GM19463 (cell line): ENCODE data around the gene RILPL1.
A peak's percentile ranks its signal among the peaks of the same experiment; 100 is the strongest.
"Not testable (repeated sequence)": the region's sequence is repeated elsewhere in the genome, so short reads cannot be mapped to it uniquely, and the experiment has no call there.

Experiments
- ATAC-seq: cut with Tn5 transposase; IDR thresholded peaks from one replicate; pipeline ENCODE4 v1.9.1; 2021; ENCODE audit warnings: mild to moderate bottlenecking, moderate library complexity; ENCODE audit not compliant: unreplicated experiment

Gene RILPL1

DNA sequence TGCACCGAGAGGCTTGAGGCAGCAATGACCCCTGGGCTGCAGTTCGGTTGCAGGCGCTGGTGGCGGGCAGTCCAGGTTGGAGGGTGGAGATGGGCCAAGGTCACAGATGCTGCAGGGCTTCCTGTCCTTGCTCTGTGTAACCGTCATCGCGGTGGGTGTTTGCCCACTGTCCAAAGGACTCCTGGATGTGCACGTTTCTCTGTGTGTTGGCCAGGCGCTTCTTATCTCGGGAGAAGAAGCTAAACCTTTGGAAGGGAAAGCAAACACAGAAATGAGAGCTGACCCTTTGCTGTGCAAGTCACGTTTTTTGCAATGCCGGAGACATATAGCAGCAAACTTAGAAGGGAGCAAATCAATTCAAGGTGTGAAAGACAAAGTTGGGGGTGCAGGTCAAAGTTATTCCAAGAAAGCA lies 61.1 kb downstream of the RILPL1 start:
- no peak for ATAC-seq

DNA sequence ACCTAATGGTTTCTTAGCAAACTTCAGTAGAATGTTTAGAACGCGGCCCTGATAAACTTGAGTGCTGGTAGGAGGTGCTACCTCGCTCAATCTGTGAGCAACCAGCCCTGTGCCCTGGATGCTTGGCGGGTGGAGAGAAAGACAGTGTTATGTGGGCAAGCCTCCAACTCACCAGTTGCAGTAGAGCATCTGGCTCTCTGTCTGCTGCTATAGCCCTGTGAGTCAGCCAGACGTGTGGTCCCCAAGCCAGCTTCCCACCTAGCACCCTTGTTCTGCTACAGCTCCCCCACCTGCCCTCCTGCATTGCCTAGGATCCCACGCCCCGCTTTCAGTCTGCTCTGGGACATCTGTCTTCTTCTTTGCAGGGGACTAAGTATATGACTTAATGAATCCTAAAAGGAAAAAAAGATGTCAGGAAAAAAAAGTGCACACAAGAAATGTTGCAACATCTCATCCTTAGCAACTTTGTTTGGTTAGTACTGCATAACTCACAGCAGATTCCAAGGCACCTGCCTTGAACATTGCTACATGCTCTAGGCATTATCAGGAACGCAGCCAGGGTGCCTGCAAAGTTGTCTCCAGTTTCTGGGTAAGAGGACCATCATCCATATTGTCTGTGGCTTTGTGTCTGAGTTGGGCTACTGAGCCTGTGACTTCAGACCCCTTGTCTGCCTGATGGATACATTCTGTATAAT lies 62.0 kb downstream of the RILPL1 start:
- no peak for ATAC-seq

DNA sequence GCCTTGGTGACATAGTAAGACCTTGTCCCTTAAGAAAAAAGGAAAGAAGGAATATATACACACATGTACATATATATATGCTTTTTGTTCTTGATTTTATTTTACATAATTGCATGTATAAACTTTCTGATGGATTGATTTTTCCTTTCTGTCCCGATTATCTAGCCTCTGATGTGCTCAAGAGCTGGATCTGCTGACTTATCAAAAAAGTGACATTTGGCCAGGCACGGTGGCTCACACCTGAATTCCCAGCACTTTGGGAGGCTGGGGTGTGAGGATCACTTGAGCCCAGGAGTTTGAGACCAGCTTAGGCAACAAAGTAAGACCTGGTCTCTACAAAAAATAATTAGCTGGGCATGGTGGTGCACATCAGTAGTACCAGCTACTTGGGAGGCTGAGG lies 63.5 kb downstream of the RILPL1 start:
- no peak for ATAC-seq

DNA sequence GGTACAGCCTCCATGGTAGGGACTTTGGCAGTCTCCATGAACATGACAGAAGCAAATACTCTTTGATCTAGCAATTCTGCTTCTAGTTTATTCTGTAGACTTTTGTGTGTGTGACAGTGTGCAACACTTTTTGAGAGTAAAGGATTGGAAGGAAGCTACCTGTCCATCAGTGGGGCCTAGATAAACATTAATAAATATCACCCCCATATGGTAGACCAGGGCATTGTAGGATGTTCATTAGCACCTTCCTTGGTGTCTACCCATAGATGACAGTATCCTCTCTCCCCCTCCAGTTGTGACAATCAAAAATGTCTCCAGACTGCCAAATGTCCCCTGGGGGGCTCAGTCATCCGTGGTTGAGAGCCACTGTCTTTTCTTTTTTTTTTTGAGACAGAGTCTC lies 64.7 kb downstream of the RILPL1 start:
- peak; percentile 56 for ATAC-seq

DNA sequence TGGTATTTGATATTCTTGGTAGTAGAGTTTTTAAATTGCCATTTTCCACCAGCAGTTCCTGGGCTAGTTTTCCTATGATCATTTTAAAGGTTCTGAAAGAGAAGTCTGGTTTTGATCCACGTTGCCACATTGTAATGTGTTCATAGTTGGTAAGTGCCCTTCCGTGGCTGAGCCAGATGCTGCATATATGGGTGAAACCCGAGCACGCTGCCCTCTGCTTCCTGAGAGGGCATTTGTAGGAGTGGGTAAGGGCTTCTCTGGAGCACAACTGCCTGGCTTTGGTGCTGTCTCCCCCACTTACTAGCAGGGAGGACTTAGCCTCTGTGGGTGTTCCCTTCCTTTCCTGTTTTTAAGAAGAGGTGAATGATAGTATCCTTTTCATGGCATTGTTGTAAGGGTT lies 68.4 kb downstream of the RILPL1 start:
- no peak for ATAC-seq

DNA sequence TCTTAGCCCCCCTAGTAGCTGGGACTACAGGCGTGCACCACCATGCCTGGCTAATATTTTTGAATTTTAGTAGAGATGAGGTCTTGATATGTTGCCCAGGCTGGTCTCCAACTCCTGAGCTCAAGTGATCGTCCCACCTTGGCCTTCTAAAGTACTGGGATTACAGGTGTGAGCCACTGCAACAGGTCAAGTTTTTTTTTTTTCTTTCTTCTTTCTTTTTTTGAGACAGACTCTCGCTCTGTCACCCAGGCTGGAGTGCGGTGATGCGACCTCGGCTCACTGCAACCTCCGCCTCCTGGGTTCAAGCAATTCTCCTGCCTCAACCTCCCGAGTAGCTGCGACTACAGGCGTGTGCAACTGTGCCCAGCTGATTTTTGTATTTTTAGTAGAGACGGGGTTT lies 70.3 kb downstream of the RILPL1 start:
- ATAC-seq, result not testable (repeated sequence)

DNA sequence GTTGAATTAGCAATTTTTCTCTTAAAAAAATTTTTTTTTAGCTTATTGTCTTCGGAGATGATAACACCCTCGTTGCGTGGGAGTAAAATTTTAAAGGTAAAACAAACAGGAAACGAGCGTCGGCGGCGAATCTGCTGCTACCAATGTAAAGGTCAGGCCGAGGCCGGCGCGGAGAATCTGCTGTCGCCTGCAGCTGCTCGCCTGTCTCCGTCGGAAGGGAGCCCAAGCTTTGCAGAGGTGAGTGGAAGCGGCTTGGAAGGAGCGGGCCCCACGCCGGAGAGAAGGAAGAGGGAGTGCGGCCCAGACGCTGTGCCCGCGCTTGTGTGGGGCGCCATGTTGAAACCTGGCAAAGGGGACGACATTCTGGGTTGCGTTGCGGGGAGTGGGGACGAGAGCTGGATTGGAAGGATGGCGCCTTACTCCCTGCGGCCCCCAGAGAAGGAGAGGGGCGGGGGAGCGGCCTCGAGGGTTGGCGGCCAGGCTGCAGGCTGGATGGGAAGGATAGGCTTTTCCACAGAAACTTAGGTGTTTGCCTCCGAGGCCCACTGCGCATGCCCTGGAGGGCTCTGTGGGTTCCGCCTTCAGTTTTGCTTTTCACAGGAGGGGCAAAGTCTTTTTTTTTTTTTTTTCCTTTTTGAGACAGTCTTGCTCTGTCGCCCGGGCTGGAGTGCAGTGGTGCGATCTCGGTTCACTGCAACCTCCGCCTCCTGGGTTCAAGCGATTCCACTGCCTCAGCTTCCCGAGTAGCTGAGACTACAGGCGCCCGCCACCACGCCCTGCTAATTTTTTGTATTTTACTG lies 75.3 kb downstream of the RILPL1 start, which contains the start of gene SNRNP35:
Gene SNRNP35, plus strand, starts transcription at position 160 of the 800 bp plus-strand sequence. CDS start 7,402 bp downstream, outside the sequence.
- peak; percentile 57 for ATAC-seq

DNA sequence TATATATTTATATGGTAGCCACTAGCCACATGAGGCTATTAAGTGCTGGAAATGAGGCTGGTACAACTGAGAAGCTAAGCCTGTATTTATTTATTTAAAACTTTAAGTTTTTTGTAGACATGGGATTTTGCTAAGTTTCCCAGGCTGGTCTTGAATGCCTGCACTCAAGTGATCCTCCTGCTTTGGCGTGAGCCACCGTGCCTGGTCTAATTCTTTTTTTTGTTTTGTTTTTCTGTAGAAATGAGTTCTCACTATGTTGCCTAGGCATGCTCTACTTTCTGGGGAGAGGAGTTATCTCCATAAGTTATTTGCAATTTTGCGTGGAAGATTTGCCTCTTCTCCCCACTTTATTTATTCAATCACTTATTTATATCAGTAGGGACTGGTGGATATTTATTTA lies 80.4 kb downstream of the RILPL1 start:
- no peak for ATAC-seq

DNA sequence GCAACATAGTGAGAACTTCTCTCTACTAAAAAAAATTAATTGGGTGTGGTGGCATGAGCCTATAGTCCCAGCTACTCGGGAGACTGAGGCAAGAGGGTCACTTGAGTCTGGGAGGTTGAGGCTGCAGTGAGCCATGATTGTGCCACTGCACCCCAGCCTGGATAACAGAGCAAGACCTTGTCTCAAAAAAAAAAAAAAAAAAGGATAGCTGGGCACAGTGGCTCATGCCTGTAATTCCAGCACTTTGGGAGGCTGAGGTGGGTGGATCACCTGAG lies 81.3 kb downstream of the RILPL1 start:
- not testable (repeated sequence) for ATAC-seq

DNA sequence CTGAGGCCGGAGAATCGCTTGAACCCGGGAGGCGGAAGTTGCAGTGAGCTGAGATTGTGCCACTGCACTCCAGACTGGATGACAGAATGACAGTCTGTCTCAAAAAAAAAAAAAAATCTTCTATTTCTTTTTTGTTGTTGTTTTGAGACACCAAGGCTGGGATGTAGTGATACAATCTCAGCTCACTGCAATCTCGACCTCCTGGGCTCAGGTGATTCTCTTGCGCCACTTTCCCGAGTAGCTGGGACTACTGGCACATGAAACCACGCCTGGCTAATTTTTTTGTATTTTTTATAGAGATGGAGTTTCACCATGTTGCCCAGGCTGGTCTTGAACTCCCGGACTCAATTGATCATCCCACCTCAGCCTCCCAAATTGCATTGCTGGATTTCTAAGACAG lies 82.9 kb downstream of the RILPL1 start:
- ATAC-seq, result no peak

DNA sequence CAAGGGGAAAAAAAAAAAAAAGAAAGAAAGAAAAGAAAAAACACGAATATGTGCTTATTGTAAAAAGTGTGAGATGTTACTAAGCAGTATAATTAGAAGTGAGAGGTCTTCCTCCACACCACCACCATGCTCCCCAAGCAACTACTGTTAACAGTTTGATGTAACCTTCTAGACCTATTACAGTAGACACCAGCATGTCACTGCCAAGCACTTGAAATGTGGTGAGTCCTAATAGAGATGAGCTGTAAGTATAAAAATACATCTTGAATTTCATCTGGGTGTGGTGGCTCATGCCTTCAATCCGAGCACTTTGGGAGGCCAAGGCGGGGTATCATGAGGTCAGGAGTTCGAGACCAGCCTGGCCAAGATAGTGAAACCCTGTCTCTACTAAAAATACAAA lies 83.7 kb downstream of the RILPL1 start:
- ATAC-seq, result no peak

DNA sequence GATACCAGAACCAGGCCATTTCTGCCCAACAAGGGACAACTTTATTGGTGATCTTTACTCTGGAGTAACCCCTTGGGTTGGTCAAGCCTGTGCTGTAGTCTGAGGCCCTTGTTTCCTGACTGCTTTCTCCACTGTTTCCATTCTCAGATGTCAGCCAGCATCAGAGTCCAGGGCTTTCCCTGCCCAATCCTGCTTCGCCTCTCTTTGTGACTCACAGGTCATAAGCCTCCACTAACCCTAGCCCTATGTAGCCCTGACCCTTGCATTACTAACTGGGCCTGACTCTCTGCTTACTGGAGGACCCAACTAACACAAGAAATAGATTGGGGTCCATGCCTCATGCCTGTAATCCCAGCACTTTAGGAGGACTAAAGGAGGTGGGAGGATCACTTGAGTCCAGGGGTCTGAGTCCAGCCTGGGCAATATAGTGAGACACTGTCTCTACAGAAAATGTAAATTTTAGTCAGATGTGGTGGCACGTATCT lies 84.2 kb downstream of the RILPL1 start:
- no peak for ATAC-seq

DNA sequence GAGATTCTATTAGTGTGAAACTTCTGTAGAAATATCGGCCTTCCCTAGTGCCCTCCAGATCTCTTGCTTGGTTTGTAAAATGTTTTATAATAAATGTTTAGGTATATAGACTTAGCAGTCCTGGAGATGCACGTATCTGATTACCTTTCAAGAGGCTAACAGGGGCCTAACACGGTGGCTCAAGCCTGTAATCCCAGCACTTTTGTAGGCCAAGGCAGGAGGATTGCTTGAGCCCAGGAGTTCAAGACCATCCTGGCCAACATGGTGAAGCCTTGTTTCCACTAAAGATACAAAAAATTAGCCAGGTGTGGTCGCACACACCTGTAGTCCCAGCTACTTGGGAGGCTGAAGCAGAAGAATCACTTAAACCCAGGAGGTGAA lies 87.2 kb downstream of the RILPL1 start:
- ATAC-seq, result no peak

DNA sequence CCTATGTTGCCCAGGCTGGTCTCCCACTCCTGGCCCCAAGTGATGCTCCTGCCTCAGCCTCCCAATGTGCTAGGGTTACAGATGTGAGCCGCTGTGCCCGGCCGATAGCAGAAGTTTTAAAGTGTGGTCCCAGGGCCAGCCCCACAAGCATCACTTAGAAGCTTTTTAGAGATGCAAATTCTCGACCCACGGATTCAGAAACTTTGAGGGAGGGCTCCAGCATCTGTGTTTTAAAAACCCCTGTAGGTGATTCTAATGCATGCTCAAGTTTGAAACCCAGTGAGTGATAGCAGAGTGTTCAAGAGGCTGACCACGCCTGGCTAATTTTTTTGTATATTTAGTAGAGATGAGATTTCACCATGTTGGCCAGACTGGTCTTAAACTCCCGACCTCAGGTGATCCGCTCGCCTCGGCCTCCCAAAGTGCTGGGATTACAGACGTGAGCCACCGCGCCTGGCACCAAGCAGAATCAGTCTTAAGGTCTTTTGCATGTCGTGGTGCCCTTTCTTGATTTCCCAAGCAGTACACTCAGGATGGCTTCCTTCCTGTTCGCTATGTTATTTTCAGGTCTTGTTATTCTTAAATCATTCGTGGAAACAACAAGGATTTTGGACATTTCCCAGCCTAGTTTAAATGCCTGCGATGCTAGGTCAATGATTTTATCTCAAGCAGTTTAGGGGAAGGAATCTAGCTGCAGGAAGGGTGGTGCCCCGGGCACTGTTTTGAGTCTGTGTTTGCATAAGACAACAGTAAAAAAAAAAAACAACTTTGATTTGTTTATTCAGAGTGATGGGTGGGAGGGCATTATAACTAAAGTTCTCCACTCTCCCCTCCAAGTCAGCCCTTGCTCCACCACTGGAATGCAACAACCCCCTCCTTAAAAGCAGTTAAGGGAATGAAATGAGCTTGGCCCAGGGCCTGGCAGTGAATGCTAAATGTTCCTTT lies 87.9 kb downstream of the RILPL1 start:
- ATAC-seq, result no peak

DNA sequence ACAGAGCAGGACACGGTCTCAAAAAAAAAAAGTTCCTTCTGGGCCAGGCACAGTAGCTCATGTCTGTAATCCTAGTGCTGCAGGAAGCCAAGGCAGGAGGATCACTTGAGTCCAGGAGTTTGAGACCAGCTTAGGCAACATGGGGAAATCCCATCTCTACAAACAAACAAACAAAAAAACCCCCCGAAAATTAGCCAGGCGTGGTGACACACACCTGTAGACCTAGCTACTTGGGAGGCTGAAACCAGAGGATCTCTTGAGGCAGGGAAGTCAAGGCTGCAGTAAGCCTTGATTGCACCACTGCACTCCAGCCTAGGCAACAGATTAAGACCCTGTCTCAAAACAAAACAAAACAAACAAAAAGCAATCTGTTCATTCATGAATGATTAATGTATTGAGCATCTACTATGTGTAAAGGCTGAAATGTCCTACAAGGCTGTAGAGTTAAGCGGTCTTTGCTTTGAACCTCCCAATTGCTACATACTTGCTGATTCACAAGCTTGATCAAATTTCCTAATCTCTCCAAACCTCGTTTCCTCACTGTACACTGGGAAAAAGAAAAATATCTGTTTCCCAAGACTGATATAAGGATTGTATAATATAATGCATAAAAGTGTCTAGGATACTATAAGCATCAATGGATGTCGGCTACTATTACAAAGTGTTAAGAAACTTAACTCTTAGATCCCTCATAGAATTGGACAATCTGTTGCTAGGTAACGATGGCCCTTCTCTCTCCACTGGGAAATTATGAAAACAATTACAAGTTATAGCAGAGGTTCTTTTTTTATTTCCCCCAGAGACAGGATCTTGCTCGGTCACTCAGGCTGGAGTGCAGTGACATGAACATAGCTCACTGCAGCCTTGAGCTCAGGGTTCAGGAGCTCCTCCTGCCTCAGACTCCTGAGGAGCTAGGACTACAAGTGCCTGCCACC lies 89.2 kb downstream of the RILPL1 start:
- no peak for ATAC-seq

DNA sequence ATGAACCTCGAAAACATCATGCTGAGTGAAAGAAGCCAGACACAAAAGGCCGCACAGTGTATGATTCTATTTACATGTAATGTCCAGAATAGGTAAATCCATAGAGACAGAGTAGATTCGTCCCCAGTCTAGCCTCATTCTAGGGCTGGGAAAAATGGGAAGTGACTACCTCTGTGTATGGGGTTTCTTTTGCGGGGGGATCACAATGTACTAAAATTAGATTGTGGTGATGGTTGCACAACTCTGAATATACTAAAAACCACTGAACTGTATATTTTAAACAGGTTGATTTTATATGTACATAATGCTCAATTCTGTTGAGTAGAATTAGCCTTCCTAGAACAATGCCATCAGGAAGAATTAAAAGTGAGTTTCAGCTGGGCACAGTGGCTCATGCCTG lies 90.7 kb downstream of the RILPL1 start:
- ATAC-seq, result no peak

DNA sequence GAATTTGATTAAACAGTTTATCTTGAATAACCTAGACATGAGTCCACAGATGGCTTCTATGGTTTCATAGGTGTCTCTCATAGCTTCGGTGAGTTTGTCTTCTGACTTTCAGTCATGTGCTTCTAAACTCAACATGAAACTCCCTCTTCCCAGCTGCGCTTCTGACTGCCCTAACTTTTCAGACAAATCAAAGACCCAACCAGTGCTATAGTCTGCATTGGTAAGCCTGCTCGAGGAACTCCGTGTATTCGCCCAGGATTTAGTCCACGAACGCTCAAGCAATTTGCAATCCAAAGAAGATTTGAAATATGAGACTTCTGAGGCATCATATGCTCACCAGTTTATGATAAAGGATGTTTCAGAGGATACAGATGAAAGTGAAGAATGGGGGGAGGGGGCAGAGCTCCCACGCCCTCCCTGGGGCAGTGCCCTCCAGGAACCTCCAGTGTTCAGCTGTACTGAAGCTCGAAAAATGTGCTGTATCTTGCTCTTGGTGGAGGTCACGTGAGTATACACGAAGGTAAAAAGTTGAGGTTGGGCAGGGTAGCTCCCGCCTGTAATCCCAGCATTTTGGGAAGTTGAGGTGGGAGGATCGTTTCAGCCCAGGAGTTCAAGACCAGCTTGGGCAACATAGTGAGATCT lies 91.9 kb downstream of the RILPL1 start:
- ATAC-seq, result peak; percentile 37

DNA sequence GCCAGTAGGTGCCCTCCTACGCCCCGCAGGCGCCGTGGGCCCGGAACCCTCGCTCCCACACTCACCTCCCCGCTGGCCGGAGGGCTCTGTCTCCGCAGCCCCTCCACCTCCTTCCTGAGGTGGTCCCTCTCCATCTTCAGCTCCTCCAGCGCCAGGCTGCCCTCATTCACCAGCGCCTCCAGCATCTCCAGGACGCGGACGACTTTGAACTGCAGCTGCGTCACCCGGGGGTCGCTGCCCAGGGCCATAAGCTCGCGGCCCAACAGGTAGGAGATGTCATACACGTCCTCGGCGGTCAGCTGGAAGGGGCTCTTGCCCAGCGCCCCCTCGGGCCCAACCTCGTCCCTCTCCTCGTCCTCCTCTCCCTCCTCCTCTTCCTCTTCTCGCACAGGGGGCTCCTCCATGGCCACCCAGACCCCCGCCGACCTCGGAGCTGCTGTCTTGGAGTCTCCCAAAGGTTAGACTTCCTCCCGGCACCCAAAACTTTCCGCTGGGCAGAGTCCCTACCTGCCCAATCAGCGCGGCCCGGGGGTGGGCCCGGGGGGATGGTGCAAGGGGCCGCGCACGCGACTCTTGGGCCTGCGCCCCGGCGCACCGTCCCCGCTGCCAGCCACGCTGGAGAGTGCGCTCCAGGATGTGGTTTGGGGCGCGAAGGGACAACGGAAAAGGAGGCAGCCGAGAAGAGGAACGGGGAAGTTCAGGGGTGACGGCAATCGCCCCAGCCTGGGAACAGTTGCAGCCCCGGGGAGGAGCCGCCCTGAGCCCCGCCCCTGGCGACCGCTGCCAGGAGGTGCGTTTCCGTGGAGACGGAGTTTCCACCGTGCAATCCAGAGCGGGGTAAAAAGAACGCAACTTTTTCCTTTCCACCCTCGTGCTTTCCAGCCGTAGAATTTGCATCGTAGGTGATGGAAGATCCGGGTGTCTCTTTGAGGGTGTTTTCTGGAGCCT lies 97.2 kb downstream of the RILPL1 start, which contains the start of gene RILPL2:
Gene RILPL2, minus strand, starts transcription at position 668 of the 948 bp plus-strand sequence. Its CDS starts 264 bp downstream, at position 404.
- peak; percentile 80 for ATAC-seq

DNA sequence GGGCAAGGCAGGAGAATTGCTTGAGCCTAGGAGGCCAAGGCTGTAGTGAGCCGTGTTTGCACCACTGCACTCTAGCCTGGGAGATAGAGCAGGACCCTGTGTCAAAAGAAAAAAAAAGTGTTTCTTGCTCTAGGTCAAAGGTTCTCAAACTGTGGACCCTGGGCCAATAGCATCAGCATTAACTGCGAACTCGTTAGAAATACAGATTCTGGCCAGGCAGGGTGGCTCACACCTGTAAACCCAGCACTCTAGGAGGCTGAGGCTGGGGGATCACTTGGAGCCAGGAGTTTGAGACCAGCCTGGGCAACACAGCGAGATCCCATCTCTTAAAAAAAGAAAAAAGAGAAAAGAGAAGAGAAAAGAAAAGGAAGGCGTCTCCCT lies 97.9 kb downstream of the RILPL1 start:
- no peak for ATAC-seq
